ENCODE measurements around the gene TOP1. TPM values are rescaled to one million over a fixed set of nuclear protein-coding genes. Genes with fewer than 3 reads are reported as not detected.

The TOP1 gene
- total RNA-seq, 2 donors from 2014 or later = 78.8 to 82.5 TPM

DNA sequence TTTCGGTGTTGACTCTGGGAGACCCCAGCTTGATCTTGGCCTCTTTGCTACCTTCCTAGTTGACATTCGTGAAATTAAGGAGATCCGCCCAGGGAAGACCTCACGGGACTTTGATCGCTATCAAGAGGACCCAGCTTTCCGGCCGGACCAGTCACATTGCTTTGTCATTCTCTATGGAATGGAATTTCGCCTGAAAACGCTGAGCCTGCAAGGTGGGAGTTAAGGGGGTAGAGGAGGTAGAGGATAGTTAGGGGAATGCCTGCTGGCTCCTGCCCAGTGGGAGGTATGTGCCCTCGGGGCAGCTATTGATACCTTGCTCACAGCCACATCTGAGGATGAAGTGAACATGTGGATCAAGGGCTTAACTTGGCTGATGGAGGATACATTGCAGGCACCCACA is 130.9 kb downstream of the TOP1 start:
- no peaks in the 10 kb centered on the region for H3K9me3 ChIP-seq (ENCODE audit: control insufficient read depth, low read length)
- H3K27ac ChIP-seq (ENCODE audit: low read depth, low read length) = no peak overlapping the region
- Mint-ChIP-seq H3K36me3 (ENCODE audit: low read depth) (peaks cover 44% of the 10 kb centered on the region), H3K27me3 (ENCODE audit: insufficient read depth) (no peaks in the 10 kb centered on the region), H3K4me1 (no peaks in the 10 kb centered on the region), H3K27ac (no peak overlapping the region), H3K9me3 (no peaks in the 10 kb centered on the region), H3K4me3 (no peak overlapping the region)
- H3K36me3 ChIP-seq (ENCODE audit: control insufficient read depth, insufficient read depth, low read length) = peaks cover 60% of the 10 kb centered on the region
- H3K4me1 ChIP-seq (ENCODE audit: control insufficient read depth, insufficient read depth, low read length) = no peaks in the 10 kb centered on the region
- TF ChIP-seq, protein P1, sequence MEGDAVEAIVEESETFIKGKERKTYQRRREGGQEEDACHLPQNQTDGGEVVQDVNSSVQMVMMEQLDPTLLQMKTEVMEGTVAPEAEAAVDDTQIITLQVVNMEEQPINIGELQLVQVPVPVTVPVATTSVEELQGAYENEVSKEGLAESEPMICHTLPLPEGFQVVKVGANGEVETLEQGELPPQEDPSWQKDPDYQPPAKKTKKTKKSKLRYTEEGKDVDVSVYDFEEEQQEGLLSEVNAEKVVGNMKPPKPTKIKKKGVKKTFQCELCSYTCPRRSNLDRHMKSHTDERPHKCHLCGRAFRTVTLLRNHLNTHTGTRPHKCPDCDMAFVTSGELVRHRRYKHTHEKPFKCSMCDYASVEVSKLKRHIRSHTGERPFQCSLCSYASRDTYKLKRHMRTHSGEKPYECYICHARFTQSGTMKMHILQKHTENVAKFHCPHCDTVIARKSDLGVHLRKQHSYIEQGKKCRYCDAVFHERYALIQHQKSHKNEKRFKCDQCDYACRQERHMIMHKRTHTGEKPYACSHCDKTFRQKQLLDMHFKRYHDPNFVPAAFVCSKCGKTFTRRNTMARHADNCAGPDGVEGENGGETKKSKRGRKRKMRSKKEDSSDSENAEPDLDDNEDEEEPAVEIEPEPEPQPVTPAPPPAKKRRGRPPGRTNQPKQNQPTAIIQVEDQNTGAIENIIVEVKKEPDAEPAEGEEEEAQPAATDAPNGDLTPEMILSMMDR (conservative IDR thresholded peaks at IDR 0.05) = no peak
- H3K4me3 ChIP-seq (ENCODE audit: low read length) = no peak overlapping the region
- WGBS, 2 experiments (ENCODE audit: insufficient coverage in 1 of 2, insufficient read length in 1 of 2) = 90 to 95% methylated on average over 8 to 10 of the region's 10 CpGs
- H3K27me3 ChIP-seq (ENCODE audit: control insufficient read depth, insufficient read depth, low read length, poor library complexity, severe bottlenecking) = no peaks in the 10 kb centered on the region
- no peak overlapping the region for H3K9ac ChIP-seq (ENCODE audit: extremely low read depth, low read length, poor library complexity, severe bottlenecking)
- no peak for DNase-seq

DNA sequence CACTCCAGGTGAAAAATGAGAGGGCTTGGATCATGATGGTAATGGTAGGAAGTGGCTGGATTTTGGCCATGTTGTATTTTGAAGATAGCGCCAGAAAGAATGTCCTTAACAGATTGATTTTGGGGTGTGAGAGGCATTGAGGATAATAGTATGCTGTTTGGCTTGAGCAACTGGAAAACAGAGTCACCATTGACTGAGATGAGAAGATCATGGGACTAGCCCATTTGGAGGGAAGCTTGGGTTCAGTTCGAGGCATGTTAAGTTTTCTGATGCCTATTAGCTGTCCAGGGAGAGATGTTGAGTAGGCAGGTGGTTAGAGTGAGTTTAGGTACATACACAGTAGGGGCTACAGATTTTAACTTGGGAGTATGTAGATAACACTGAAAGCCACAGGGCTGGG is 132.1 kb downstream of the TOP1 start:
- Mint-ChIP-seq H3K27ac (peak overlapping the region; percentile 18), H3K4me1 (no peaks in the 10 kb centered on the region), H3K27me3 (ENCODE audit: insufficient read depth) (no peaks in the 10 kb centered on the region), H3K4me3 (no peak overlapping the region), H3K36me3 (ENCODE audit: low read depth) (peaks cover 53% of the 10 kb centered on the region), H3K9me3 (no peaks in the 10 kb centered on the region)
- H3K4me3 ChIP-seq (ENCODE audit: low read length) = no peak overlapping the region
- no peaks in the 10 kb centered on the region for H3K27me3 ChIP-seq (ENCODE audit: control insufficient read depth, insufficient read depth, low read length, poor library complexity, severe bottlenecking)
- peaks cover 62% of the 10 kb centered on the region for H3K36me3 ChIP-seq (ENCODE audit: control insufficient read depth, insufficient read depth, low read length)
- TF ChIP-seq, protein P1 (conservative IDR thresholded peaks at IDR 0.05) = no peak
- no peak overlapping the region for H3K27ac ChIP-seq (ENCODE audit: low read depth, low read length)
- no peaks in the 10 kb centered on the region for H3K4me1 ChIP-seq (ENCODE audit: control insufficient read depth, insufficient read depth, low read length)
- 90 to 96% methylated on average over 2 of the region's 2 CpGs for WGBS, 2 experiments (ENCODE audit: insufficient coverage in 1 of 2, insufficient read length in 1 of 2)
- no peak overlapping the region for H3K9ac ChIP-seq (ENCODE audit: extremely low read depth, low read length, poor library complexity, severe bottlenecking)
- no peaks in the 10 kb centered on the region for H3K9me3 ChIP-seq (ENCODE audit: control insufficient read depth, low read length)
- DNase-seq = no peak

DNA sequence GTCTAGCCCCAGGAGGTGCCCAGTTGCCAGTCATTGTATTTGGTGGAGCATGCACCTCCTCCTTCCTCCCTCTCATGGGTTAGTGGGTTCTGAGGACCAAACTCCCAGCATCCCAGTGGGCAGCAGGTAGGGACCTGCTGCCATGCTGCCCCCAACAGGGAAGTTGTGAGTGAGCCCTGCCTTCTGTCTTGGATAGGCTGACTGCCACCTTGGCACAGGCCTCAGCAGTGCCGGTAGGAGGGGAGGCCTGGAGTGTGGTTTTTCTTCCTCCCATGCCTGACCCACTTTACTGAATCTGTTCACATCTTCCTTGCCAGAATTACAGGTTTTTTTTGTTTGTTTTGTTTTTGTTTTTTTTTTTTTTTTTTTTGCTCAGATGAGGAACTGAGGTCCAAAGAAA is 133.3 kb downstream of the TOP1 start:
- H3K27me3 Mint-ChIP-seq (ENCODE audit: insufficient read depth) = no peaks in the 10 kb centered on the region
- peaks cover 65% of the 10 kb centered on the region for H3K36me3 Mint-ChIP-seq (ENCODE audit: low read depth)
- peaks cover 74% of the 10 kb centered on the region for H3K36me3 ChIP-seq (ENCODE audit: control insufficient read depth, insufficient read depth, low read length)

More for the DNA sequence above, 133.3 kb downstream of the TOP1 start:
- Histone ChIP-seq H3K27ac (ENCODE audit: low read depth, low read length) (no peak overlapping the region), H3K9ac (ENCODE audit: extremely low read depth, low read length, poor library complexity, severe bottlenecking) (no peak overlapping the region), H3K9me3 (ENCODE audit: control insufficient read depth, low read length) (no peaks in the 10 kb centered on the region), H3K4me3 (ENCODE audit: low read length) (no peak overlapping the region), H3K27me3 (ENCODE audit: control insufficient read depth, insufficient read depth, low read length, poor library complexity, severe bottlenecking) (no peaks in the 10 kb centered on the region), H3K4me1 (ENCODE audit: control insufficient read depth, insufficient read depth, low read length) (no peaks in the 10 kb centered on the region)
- TF ChIP-seq, protein P1 (conservative IDR thresholded peaks at IDR 0.05) = no peak
- no peak overlapping the region for H3K4me3 Mint-ChIP-seq
- 100% methylated on average over 1 of the region's 1 CpG; no CpG with 5 or more reads in 1 of the 2 experiments for WGBS, 2 experiments (ENCODE audit: insufficient coverage in 1 of 2, insufficient read length in 1 of 2)
- no peak for DNase-seq
- no peaks in the 10 kb centered on the region for H3K4me1 Mint-ChIP-seq
- no peaks in the 10 kb centered on the region for H3K9me3 Mint-ChIP-seq
- no peak overlapping the region for H3K27ac Mint-ChIP-seq
